ENCODE results near the gene GALE. TPM values are rescaled to one million over a fixed set of nuclear protein-coding genes. Genes with fewer than 3 reads are reported as not detected.
A peak's percentile ranks its signal among the peaks of the same experiment; 100 is the strongest.

The GALE gene
- total and polyA plus RNA-seq, 2 of the 4 experiments (the other 2 are of a cell fraction) = 31.7 to 39.9 TPM

DNA sequence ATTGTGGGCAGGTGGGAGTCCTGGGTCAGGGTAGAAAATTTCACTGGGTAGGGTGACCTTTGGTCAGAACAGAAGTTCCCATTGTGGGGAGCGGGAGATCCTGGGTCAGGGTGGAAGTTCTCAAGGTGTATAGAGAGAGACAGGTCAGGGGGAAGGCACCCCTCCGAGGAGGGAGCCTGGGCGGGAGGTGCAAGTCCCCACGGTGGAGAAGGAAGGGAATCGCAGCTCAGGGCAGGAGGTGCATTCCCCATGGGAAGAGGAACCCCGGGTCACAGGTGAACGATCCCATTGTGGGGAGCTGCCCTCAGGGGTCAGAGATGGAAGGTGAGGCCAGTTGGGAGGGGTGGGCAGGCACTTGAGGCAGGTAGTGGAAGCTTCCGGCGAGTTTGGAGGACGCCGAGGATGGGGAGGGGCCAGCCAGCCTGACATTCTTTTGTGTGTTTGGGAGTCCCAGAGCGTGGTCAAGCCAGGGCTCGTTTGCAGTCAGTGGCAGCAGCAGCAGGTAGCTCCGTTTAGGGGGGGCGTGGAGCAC is 9.0 kb downstream of the GALE start:
- ATAC-seq (ENCODE audit: low read depth) = peak; percentile 18; the same call in 1 of the 2 replicates
- H4K91ac ChIP-seq (ENCODE audit: insufficient read depth, low read depth, low read length) = peak overlapping the region; percentile 54
- ChIA-PET CTCF (interaction anchor here (1.0 kb wide), 3 partner anchors 11 to 20 kb away, joined by 3 to 6 read pairs (median 3); no protein-coding TSS in a partner anchor), POLR2A (ENCODE audit: unreplicated experiment) (interaction anchor here (0.9 kb wide), 1 partner anchor 14 kb away, joined by 7 read pairs; no protein-coding TSS in a partner anchor)
- H3K27me3 ChIP-seq (ENCODE audit: control insufficient read depth, insufficient read depth, low read length) = no peaks in the 10 kb centered on the region
- H3K9me1 ChIP-seq (ENCODE audit: insufficient read depth, low read length) = peaks cover 9% of the 10 kb centered on the region
- H2BK20ac ChIP-seq (ENCODE audit: low read depth, low read length) = no peak overlapping the region
- intact Hi-C loops (cut with micrococcal nuclease) (no loop called here), in situ Hi-C loops (cut with MboI; ENCODE audit: low sequenced_read_pairs) (no loop called here), dilution Hi-C loops (cut with HindIII; ENCODE audit: low sequenced_read_pairs, unreplicated experiment) (no loop called here)
- H3K79me1 ChIP-seq (ENCODE audit: low read depth in 1 of 2, low read length in 2 of 2) = peaks cover 13 to 43% of the 10 kb centered on the region in 2 experiments; a peak in 3 of 4 replicates
- H2AK5ac ChIP-seq (ENCODE audit: low read depth, low read length) = peak overlapping the region; percentile 86
- DNase-seq = no peak
- H4K8ac ChIP-seq (ENCODE audit: low read depth in 2 of 2, low read length in 2 of 2) = peak overlapping the region; percentile 17 to 75; a peak in 3 of 4 replicates
- H3K14ac ChIP-seq (replicated peaks; ENCODE audit: low read depth, low read length) = peak overlapping the region; percentile 94
- peak overlapping the region; percentile 85 for H3K4ac ChIP-seq (ENCODE audit: low read depth, low read length)
- peaks cover 14% of the 10 kb centered on the region for H3K4me1 ChIP-seq (ENCODE audit: control insufficient read depth, insufficient read depth, low read length)
- H3K9me3 ChIP-seq (ENCODE audit: control insufficient read depth, insufficient read depth, low read length) = no peaks in the 10 kb centered on the region
- H3K56ac ChIP-seq (ENCODE audit: extremely low read depth, insufficient read depth, low read length) = peak overlapping the region; percentile 71; the same call in 1 of the 2 replicates
- H3K27ac ChIP-seq (ENCODE audit: insufficient read depth, low read length) = peak overlapping the region; percentile 70
- peaks cover 25% of the 10 kb centered on the region for H3K36me3 ChIP-seq (ENCODE audit: control insufficient read depth, insufficient read depth, low read length)
- H3K4me3 ChIP-seq (ENCODE audit: insufficient read depth, low read depth, low read length) = peak overlapping the region; percentile 95
- peak overlapping the region; percentile 76; the same call in 1 of the 2 replicates for H3K23ac ChIP-seq (ENCODE audit: low read depth, low read length)
- H4K20me1 ChIP-seq (ENCODE audit: insufficient read depth, low read length) = peaks cover 13% of the 10 kb centered on the region; the same call in 1 of the 2 replicates
- WGBS, 2 experiments (ENCODE audit: extremely low coverage in 2 of 2, insufficient read length in 1 of 2) = 0% methylated on average over 5 of the region's 15 CpGs; no CpG with 5 or more reads in 1 of the 2 experiments
- H2AK9ac ChIP-seq (replicated peaks; ENCODE audit: low read depth, low read length, poor library complexity) = peak overlapping the region; percentile 100
- peak overlapping the region; percentile 10; the same call in 1 of the 2 replicates for H2BK120ac ChIP-seq (ENCODE audit: low read depth, low read length)
- H3K18ac ChIP-seq (ENCODE audit: low read depth, low read length) = no peak overlapping the region
- peak overlapping the region; percentile 97 for H3K4me2 ChIP-seq (ENCODE audit: low read depth, low read length)
- no peak overlapping the region for H2BK15ac ChIP-seq (ENCODE audit: low read depth, low read length)
- TF ChIP-seq RAD21 (IDR thresholded peaks at IDR 0.05; ENCODE audit: low read length) (no peak), POLR2A (IDR thresholded peaks at IDR 0.05; ENCODE audit: low read depth, low read length) (no peak), MAFK (IDR thresholded peaks at IDR 0.05; ENCODE audit: low read depth, low read length) (no peak), CTCF (conservative IDR thresholded peaks at IDR 0.05; ENCODE audit: low read depth, low read length) (no peak), NFE2L2 (IDR thresholded peaks at IDR 0.05; ENCODE audit: low read depth, low read length) (no peak), MXI1 (IDR thresholded peaks at IDR 0.05; ENCODE audit: borderline replicate concordance, low read depth, low read length) (0 out of 2 replicates have a peak, but pooled peaks have one; percentile 11), BHLHE40 (IDR thresholded peaks at IDR 0.05; ENCODE audit: low read depth, low read length) (no peak), ELK1 (IDR thresholded peaks at IDR 0.05; ENCODE audit: borderline replicate concordance, low read depth, low read length) (no peak)
- peak overlapping the region; percentile 33 for H2BK5ac ChIP-seq (ENCODE audit: low read depth, low read length, poor library complexity, severe bottlenecking)
- peak overlapping the region; percentile 71 for H4K5ac ChIP-seq (ENCODE audit: low read depth, low read length)
- no TSS peak for BruUV-seq (replicated peaks)
- peak overlapping the region; percentile 92 for H2AFZ ChIP-seq (replicated peaks; ENCODE audit: low read length, poor library complexity)
- H3K9ac ChIP-seq (ENCODE audit: low read depth, low read length) = peak overlapping the region; percentile 80

All from IMR-90 (cell line).